HG02973 (cell line): ENCODE results near the gene COMMD4.
"Not testable (repeated sequence)": the region's sequence is repeated elsewhere in the genome, so short reads cannot be mapped to it uniquely, and the experiment has no call there.

Experiments
- ATAC-seq: cut with Tn5 transposase; IDR thresholded peaks from one replicate; pipeline ENCODE4 v1.9.1; 2021; ENCODE audit warnings: moderate library complexity; ENCODE audit not compliant: unreplicated experiment

The COMMD4 gene

GRCh38 chr15:75329571-75329970 is 6.3 kb upstream of the COMMD4 start:
- no peak for ATAC-seq

- ATAC-seq: not testable (repeated sequence)
Measured at GRCh38 chr15:75332093-75332492, 3.8 kb upstream of the COMMD4 start.

DNA sequence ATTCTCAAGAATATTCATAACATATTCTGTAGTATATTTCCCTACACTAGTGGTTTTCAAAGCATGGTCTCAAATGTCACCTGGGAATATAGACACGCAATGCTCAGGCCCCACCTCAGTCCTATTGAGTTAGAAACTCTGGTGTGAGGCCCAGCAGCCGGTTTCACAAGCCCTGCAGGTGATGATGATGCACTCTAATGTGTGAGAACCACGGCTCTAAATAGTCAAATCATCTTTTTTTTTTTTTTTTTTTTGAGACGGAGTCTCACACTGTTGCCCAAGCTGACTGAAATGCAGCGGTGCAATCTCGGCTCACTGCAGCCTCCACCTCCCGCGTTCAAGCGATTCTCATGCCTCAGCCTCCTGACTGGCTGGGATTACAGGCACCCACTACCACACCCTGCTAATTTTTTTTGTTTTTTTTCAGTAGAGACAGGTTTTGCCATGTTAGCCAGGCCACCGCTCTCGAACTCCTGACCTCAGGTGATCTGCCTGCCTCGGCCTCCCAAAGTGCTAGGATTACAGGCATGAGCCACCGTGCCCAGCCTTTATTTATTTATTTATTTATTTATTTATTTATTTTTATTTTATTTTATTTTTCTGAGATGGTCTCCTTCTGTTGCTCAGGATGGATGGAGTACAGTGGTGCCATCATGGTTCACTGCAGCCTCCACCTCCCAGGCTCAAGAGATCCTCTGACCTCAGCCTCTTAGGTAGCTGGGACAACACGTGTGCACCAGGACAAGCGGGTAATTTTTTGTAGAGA is 2.0 kb upstream of the COMMD4 start:
- not testable (repeated sequence) for ATAC-seq

DNA sequence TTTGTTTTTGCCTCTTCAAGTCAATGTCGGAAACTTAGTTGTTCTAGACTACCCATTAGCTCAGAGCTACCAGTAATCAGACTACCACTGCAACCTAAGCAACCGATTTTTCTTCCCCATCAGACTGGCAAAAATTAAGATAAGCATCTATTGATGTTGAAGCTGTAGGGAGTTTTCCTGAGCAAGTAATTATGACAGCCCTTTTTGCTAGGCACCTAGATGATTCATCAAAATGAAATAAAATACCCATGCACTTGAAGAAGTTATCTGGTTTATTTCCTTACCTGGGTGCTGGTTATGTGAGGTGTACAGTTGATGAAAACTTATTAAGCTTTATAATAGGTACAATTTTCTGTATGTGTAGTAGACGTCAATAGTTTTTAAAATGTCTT is 554 bp upstream of the COMMD4 start:
- no peak for ATAC-seq

- ATAC-seq: no peak
Measured at GRCh38 chr15:75338661-75339240, 2.9 kb downstream of the COMMD4 start.

GRCh38 chr15:75339531-75340240 is 3.8 kb downstream of the COMMD4 start:
- ATAC-seq: no peak

- no peak for ATAC-seq
Measured at GRCh38 chr15:75342221-75342620, 6.4 kb downstream of the COMMD4 start.

DNA sequence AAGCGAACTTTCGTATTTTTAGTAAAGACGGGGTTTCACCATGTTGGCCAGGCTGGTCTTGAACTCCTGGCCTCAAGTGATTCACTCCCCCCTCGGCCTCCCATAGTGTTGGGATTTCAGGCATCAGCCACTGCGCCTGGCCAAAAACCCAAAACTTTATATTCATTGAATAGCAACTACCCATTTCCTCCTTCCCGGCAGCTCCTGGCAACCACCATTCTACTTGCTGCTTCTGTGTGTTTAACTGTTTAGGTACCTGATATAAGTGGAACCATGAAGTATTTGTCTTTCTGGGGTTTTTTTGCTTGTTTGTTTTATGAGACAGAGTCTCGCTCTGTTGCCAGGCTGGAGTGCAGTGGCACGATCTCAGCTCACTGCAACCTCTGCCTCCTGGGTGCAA is 8.1 kb downstream of the COMMD4 start:
- ATAC-seq: not testable (repeated sequence)

GRCh38 chr15:75346796-75347221 is 10.9 kb downstream of the COMMD4 start, which contains the start of gene NEIL1:
TSS of gene NEIL1 (plus strand) at chr15:75347039. CDS start at chr15:75348906, 1,867 bp downstream.
- no peak for ATAC-seq

GRCh38 chr15:75347222-75348033 is 11.6 kb downstream of the COMMD4 start:
- peak; percentile 49 for ATAC-seq

GRCh38 chr15:75348034-75348561 is 12.2 kb downstream of the COMMD4 start:
- ATAC-seq: no peak

DNA sequence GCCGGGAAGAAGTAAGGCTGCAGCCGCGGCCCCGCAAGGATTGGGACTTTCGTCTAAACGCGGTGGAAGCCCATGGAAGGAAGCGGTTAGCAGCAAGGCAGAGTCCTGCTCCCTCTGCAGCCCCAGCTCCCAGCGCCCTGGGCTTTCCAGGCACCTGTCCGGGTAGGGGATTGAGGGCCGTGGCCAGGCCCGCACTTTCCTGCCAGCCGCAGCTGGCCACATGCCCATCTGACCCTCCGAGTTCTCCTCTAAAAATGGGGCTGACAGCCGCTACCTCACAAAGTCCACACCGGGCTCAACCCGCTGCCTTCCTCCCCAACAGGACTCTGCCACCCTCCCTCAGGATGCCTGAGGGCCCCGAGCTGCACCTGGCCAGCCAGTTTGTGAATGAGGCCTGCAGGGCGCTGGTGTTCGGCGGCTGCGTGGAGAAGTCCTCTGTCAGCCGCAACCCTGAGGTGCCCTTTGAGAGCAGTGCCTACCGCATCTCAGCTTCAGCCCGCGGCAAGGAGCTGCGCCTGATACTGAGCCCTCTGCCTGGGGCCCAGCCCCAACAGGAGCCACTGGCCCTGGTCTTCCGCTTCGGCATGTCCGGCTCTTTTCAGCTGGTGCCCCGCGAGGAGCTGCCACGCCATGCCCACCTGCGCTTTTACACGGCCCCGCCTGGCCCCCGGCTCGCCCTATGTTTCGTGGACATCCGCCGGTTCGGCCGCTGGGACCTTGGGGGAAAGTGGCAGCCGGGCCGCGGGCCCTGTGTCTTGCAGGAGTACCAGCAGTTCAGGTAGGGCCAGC is 12.9 kb downstream of the COMMD4 start:
- no peak for ATAC-seq

DNA sequence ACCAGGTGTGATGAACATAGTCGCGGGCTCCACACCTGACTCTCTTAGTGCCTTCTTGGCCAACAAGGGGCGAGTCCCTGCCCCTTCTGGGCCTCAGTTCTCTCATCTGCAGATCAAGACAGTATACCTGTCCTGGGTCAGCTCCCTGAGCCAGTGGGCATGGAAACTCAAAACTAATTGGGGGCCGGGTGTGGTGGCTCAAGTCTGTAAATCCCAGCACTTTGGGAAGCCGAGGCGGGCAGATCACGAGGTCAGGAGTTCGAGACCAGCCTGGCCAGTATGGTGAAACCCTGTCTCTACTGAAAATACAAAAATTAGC is 13.4 kb downstream of the COMMD4 start:
- ATAC-seq: not testable (repeated sequence)

- ATAC-seq: peak; percentile 40
Measured at GRCh38 chr15:75349851-75350588, 14.2 kb downstream of the COMMD4 start.

DNA sequence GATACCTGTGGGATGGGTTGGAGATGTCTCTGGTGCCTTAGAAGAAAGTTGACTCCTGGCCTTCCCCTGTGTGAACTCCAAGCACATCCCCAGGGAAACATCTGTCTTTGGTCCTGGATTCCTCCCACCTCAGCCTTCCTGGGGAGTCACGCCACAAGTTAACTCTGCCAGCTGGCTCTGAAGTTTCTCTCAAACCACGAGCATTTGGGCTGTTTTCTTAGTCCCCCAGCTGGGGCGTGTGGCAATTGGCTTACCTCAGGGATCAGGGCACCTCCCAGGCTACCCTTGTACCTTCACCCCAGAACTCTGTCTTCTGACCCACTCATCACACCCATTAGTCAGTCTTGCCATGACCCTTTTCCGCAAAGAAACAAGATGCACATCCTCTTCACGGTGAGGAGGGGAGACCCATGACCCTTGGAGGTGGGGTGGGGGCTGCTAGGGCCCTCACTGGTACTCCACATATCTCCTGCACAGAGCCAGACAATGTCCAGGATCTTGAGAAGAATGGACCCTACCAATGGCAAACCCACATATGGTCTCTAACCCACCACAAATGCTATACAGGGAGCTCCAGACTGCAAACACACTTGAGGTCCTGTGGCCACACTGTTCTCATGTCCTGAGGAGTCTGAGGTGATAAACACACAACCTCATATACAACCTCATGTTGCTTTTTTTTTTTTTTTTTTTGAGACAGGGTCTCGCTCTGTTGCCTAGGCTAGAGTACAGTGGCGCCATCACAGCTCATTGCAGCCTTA is 14.9 kb downstream of the COMMD4 start:
- ATAC-seq: no peak

DNA sequence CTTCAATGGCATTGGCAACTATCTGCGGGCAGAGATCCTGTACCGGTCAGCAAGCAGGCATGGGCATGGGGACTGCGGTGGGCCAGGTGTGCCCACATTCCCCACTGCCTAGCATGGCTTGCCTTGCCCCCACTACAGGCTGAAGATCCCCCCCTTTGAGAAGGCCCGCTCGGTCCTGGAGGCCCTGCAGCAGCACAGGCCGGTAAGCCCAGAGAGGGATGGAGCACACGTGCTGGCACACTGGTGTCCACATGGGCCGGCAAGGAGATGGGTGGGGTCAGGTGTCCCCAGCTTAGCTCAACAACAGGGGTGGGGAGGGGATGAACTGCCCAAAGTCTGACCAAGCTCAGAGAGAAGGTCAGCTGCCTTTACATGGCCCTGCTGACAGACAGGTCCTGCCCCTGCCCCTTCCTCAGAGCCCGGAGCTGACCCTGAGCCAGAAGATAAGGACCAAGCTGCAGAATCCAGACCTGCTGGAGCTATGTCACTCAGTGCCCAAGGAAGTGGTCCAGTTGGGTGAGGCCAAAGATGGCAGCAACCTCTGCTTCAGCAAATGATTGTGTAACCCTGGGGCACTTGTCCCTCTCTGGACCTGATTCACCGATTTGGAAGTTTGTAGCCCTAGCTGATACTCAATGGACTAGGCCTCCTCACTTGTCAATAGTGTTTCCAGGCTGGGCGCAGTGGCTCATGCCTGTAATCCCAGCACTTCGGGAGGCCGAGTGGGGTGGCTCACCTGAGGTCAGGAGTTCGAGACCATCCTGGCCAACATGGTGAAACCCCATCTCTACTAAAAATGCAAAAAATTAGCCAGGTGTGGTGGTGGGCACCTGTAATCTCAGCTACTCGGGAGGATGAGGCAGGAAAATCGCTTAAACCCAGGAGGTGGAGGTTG is 16.6 kb downstream of the COMMD4 start:
- ATAC-seq: no peak

DNA sequence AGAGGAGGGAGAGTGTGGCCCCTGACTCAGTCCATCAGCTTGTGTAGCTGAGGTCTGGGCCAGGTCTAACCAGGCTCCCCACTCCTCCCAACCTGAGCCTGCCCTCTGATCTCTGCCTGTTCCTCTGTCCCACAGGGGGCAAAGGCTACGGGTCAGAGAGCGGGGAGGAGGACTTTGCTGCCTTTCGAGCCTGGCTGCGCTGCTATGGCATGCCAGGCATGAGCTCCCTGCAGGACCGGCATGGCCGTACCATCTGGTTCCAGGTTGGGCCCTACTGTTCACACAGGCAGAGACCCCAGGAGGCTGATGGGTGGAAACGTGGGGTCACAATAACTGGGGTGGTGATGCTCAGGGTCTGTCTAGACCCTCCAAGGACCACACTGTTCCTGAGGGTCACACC is 17.7 kb downstream of the COMMD4 start:
- no peak for ATAC-seq

GRCh38 chr15:75354454-75354853 is 18.6 kb downstream of the COMMD4 start:
- ATAC-seq: no peak
